ENCODE data around the gene MAGEL2. TPM values are rescaled to one million over a fixed set of nuclear protein-coding genes. Genes with fewer than 3 reads are reported as not detected.

Gene MAGEL2
- total and polyA plus RNA-seq, 8 donors, result 0.10 to 1.7 (median 0.79) TPM; not detected in 4

GRCh38 chr15:23670970-23671369, 23.3 kb upstream of the MAGEL2 start:
- Histone ChIP-seq H3K4me3 (no peak overlapping the region), H3K27ac (no peak overlapping the region), H3K36me3 (no peaks in the 10 kb centered on the region), H3K27me3 (no peaks in the 10 kb centered on the region), H3K4me1 (no peaks in the 10 kb centered on the region), H3K9me3 (no peaks in the 10 kb centered on the region)
- TF ChIP-seq POLR2A (IDR thresholded peaks at IDR 0.05), result no peak
- no peak for TF ChIP-seq POLR2AphosphoS5 (IDR thresholded peaks at IDR 0.05)
- TF ChIP-seq EP300 (IDR thresholded peaks at IDR 0.05), result no peak
- no peak for TF ChIP-seq CTCF (IDR thresholded peaks at IDR 0.05)
- no peak for DNase-seq
- WGBS, 5 donors, result 80 to 96% (median 94%) methylated on average over 1 of the region's 1 CpG
- intact Hi-C loops (cut with DNase I; ENCODE audit: low total_unique reads), result no loop called here

GRCh38 chr15:23663232-23663631, 15.6 kb upstream of the MAGEL2 start:
- DNase-seq, result no peak
- intact Hi-C loops (cut with DNase I; ENCODE audit: low total_unique reads), result loop anchor here (10.0 kb wide), 1 partner anchor 182 kb away; no protein-coding TSS in a partner anchor
- peaks cover 0 to 4% (median 0%) of the 10 kb centered on the region in 3 donors for H3K27me3 ChIP-seq
- H3K4me1 ChIP-seq, result no peaks in the 10 kb centered on the region
- TF ChIP-seq POLR2A (IDR thresholded peaks at IDR 0.05) (no peak), CTCF (IDR thresholded peaks at IDR 0.05) (peak in 1 of 7 experiments; percentile 19), POLR2AphosphoS5 (IDR thresholded peaks at IDR 0.05) (no peak), EP300 (IDR thresholded peaks at IDR 0.05) (no peak)
- H3K4me3 ChIP-seq, result no peak overlapping the region
- H3K27ac ChIP-seq, result no peak overlapping the region
- no peaks in the 10 kb centered on the region for H3K9me3 ChIP-seq
- 48 to 59% (median 53%) methylated on average over 2 of the region's 2 CpGs for WGBS, 5 donors
- H3K36me3 ChIP-seq, result no peaks in the 10 kb centered on the region

- H3K4me1 ChIP-seq, result peaks cover 0 to 10% (median 3%) of the 10 kb centered on the region in 4 donors
- intact Hi-C loops (cut with DNase I; ENCODE audit: low total_unique reads), result loop anchor here (10.0 kb wide), 1 partner anchor 226 kb away; no protein-coding TSS in a partner anchor
- H3K9me3 ChIP-seq, result no peaks in the 10 kb centered on the region
- no peak overlapping the region for H3K4me3 ChIP-seq
- DNase-seq, result peak; percentile 48 to 70
- 11 to 34% (median 22%) methylated on average over 6 of the region's 6 CpGs for WGBS, 5 donors
- no peaks in the 10 kb centered on the region for H3K36me3 ChIP-seq
- TF ChIP-seq CTCF (IDR thresholded peaks at IDR 0.05), result peak in 3 of 7 experiments; percentile 35 to 59 (median 46)
- TF ChIP-seq POLR2AphosphoS5 (IDR thresholded peaks at IDR 0.05), result no peak
- peaks cover 0 to 54% (median 10%) of the 10 kb centered on the region in 3 donors for H3K27me3 ChIP-seq
- no peak overlapping the region for H3K27ac ChIP-seq
Observed at GRCh38 chr15:23648920-23649515, 1.4 kb upstream of the MAGEL2 start.

- Histone ChIP-seq H3K4me1 (peaks cover 0 to 10% (median 3%) of the 10 kb centered on the region in 4 donors), H3K9me3 (no peaks in the 10 kb centered on the region), H3K4me3 (peak overlapping the region; percentile 20 to 35 (median 27)), H3K27me3 (peaks cover 0 to 60% (median 10%) of the 10 kb centered on the region in 3 donors), H3K27ac (no peak overlapping the region), H3K36me3 (no peaks in the 10 kb centered on the region)
- intact Hi-C loops (cut with DNase I; ENCODE audit: low total_unique reads), result loop anchor here (10.0 kb wide), 1 partner anchor 228 kb away; no protein-coding TSS in a partner anchor
- TF ChIP-seq POLR2AphosphoS5 (IDR thresholded peaks at IDR 0.05) (no peak), POLR2A (IDR thresholded peaks at IDR 0.05) (no peak), CTCF (IDR thresholded peaks at IDR 0.05) (no peak), EP300 (IDR thresholded peaks at IDR 0.05) (no peak)
- no peak for DNase-seq
- WGBS, 5 donors, result 76 to 85% (median 80%) methylated on average over 14 to 17 of the region's 17 CpGs
Observed at GRCh38 chr15:23647001-23647295, 719 bp downstream of the MAGEL2 start.

Measured in stomach (tissue), 9 donors.